SK-N-SH treated with all-trans-retinoic acid at 6 μM for 48 hours (cell line): ENCODE results near the gene TMEM209.

Source experiments
- ESRRG ChIP-seq: fragments of 250-450 bp; sonication (Bioruptor Pico); IDR thresholded peaks from 2 replicates; pipeline ENCODE4 v1.6.1; 2021; ENCODE audit warnings: mild to moderate bottlenecking
- PATZ1 ChIP-seq: fragments of 250-450 bp; sonication (Bioruptor Pico); IDR thresholded peaks from 2 replicates; pipeline ENCODE4 v1.8.0; 2020; ENCODE audit warnings: mild to moderate bottlenecking, moderate library complexity, borderline replicate concordance
- ZFP3 ChIP-seq: fragments of 250-450 bp; sonication (Bioruptor Pico); IDR thresholded peaks from 2 replicates; pipeline ENCODE4 v1.5.0; 2020; ENCODE audit warnings: mild to moderate bottlenecking, moderate library complexity

GRCh38 chr7:130205084-130205947, at the start of gene TMEM209:
- TF ChIP-seq ZFP3 (CRISPR knock-in tag), result peak; percentile 41; the same call in 1 of the 2 replicates
- TF ChIP-seq PATZ1, result no peak
- 0 out of 2 replicates have a peak, but pooled peaks have one; percentile 61 for TF ChIP-seq ESRRG (CRISPR knock-in tag)
